HG03558 (cell line): ENCODE results near the gene QSER1.
"Not testable (repeated sequence)": the region's sequence is repeated elsewhere in the genome, so short reads cannot be mapped to it uniquely, and the experiment has no call there.

ENCODE experiments used
- ATAC-seq: cut with Tn5 transposase; IDR thresholded peaks from one replicate; pipeline ENCODE4 v1.9.1; 2021; ENCODE audit warnings: moderate number of reproducible peaks; ENCODE audit not compliant: unreplicated experiment; ENCODE audit errors: extremely low read depth

Gene QSER1

GRCh38 chr11:33029218-33029617 lies 136.6 kb downstream of the QSER1 start:
- ATAC-seq: not testable (repeated sequence)
